Measurements from ENCODE around the gene KIAA1755.

KIAA1755 gene

DNA sequence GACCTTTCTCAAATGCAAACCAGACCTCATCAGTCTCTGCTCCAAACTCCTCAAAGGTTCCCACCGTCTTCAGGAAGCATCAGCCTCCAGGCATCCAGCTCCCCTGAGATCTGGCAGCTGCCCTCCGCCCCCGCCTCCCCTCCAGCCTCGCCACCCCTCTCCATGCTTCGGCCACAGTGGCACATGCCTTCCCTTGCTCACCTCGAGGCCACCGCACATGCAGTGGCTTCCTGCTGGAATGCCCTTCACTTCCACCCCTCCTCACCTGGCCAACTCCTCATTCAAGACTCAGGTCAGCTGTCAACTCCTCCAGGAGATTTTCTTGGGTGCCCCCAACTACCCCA lies 13.4 kb downstream of the KIAA1755 start:
- TF ChIP-seq CTCF (IDR thresholded peaks at IDR 0.05; ENCODE audit: insufficient read depth, low read depth, low read length, missing control alignments): no peak
- DNase-seq (ENCODE audit: low read depth): no peak
- H3K4me3 ChIP-seq (ENCODE audit: low read depth, low read length): no peak overlapping the region

- TF ChIP-seq CTCF (IDR thresholded peaks at IDR 0.05; ENCODE audit: insufficient read depth, low read depth, low read length, missing control alignments): no peak
- no peak overlapping the region for H3K4me3 ChIP-seq (ENCODE audit: low read depth, low read length)
- DNase-seq (ENCODE audit: low read depth): no peak
These were observed 14.0 kb downstream of the KIAA1755 start for GRCh38 chr20:38246357-38247165.

DNA sequence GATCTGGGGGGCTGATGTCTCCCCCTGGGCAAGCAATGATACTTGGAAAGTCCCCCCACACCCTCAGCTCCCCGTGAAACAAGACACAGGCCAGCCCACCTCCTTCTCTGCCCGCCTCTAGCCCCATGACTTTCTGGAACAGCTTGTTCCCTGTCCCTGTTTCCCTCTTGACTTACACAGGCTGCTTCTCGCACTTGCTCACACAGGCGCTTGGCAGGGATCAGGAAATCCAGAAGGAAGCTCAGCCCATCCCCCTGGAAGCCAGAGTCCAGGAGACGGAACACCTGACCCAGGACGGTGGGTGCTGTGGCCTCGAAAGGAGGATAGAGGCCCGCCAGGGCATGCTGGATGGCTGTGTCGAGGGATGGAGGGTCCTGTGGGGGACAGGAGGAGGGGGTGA lies 14.8 kb downstream of the KIAA1755 start:
- DNase-seq (ENCODE audit: low read depth): no peak
- no peak for TF ChIP-seq CTCF (IDR thresholded peaks at IDR 0.05; ENCODE audit: insufficient read depth, low read depth, low read length, missing control alignments)
- no peak overlapping the region for H3K4me3 ChIP-seq (ENCODE audit: low read depth, low read length)

DNA sequence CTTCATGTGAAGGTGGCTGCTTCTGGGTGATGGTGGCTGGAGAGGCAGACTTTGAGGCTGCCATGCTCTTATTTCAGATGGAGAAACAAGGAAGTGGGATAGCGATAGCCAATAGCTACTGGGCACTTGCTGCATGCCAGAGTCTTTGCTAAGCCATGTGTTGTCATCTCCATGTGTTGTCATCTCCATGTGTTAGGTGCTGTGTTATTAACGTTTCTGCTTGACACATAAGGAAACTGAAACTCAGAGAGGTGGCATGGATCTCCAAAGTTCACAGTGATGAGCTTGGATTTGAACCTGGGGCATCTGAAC lies 16.9 kb downstream of the KIAA1755 start:
- DNase-seq (ENCODE audit: low read depth): no peak
- TF ChIP-seq CTCF (IDR thresholded peaks at IDR 0.05; ENCODE audit: insufficient read depth, low read depth, low read length, missing control alignments): no peak
- no peak overlapping the region for H3K4me3 ChIP-seq (ENCODE audit: low read depth, low read length)

- peak; percentile 49 for TF ChIP-seq CTCF (IDR thresholded peaks at IDR 0.05; ENCODE audit: insufficient read depth, low read depth, low read length, missing control alignments)
- peak; percentile 29 for DNase-seq (ENCODE audit: low read depth)
- no peak overlapping the region for H3K4me3 ChIP-seq (ENCODE audit: low read depth, low read length)
These were observed 17.5 kb downstream of the KIAA1755 start for GRCh38 chr20:38242848-38243708.

GRCh38 chr20:38241201-38241600 lies 19.3 kb downstream of the KIAA1755 start:
- no peak overlapping the region for H3K4me3 ChIP-seq (ENCODE audit: low read depth, low read length)
- no peak for TF ChIP-seq CTCF (IDR thresholded peaks at IDR 0.05; ENCODE audit: insufficient read depth, low read depth, low read length, missing control alignments)
- DNase-seq (ENCODE audit: low read depth): no peak
